Activated CD4-positive, alpha-beta T cell treated with anti-CD3 and anti-CD28 coated beads, Interleukin-2, Interleukin-4, amounts not matched to agents 100 ng/mL and 50 ng/mL, durations not matched to agents 16 hours and 8 hours (primary cell): ENCODE measurements around the gene PACRGL.
"Not testable (repeated sequence)": the region's sequence is repeated elsewhere in the genome, so short reads cannot be mapped to it uniquely, and the experiment has no call there.

Experiments
- DNase-seq: peaks from one replicate; pipeline ENCODE4 v3.0.0-alpha.2; 2020; ENCODE audit warnings: low spot score

PACRGL gene

DNA sequence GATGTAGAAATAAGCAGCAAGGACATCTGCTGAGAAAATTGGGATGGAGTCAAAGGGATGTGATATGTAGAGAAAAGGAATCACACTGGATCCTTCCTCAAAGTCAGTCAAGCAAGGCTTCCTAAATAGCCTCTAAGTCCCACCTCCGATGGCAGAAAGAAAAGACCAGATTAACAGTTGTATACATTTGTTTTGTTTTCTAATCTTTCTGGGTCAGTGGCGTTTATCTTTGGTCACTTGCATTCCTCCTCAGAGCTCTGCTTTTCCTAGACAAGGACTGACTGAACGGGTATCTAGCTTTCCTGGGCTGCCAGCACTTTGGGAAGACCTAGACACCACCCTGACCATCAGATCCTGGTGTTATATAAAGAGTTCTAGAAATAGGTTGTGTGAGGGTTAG lies 23.2 kb downstream of the PACRGL start:
- DNase-seq: no peak

DNA sequence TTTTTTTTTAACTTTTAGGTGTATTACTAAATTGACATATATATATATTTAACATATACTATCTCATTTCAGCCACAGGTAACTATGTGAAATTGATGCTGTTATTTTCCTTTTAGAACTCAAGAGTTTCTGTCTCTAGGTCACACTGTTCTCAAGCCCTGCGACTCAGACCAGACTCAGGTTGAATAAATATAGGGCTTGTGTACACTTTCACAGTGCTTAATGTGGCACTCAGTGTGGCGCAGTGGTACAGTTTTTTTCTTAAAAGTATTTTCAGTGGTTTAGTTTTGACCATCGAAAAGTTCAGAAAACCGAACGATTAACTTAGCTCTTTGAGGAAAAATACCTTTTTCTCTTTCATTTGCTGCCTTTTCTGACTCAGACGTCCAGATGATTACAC lies 24.7 kb downstream of the PACRGL start:
- DNase-seq: no peak

DNA sequence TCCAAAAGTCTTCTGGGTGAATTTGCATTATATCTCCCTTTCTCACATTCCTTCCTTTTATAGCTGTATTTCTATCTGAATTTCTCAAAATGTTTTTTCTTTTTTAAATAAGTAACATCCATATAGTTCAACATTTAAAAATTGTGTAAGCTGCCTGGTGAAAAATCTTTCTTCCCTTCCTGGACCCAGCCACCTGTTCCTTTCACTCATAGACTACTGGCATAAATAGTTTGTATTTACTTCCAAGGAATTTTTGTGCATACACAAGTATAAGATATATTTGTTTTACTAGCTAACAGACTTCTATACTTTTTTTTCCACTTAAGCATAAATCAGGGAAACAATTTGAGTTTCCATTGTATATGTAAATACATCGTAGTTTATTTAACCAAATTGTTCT lies 35.7 kb downstream of the PACRGL start:
- DNase-seq: no peak

DNA sequence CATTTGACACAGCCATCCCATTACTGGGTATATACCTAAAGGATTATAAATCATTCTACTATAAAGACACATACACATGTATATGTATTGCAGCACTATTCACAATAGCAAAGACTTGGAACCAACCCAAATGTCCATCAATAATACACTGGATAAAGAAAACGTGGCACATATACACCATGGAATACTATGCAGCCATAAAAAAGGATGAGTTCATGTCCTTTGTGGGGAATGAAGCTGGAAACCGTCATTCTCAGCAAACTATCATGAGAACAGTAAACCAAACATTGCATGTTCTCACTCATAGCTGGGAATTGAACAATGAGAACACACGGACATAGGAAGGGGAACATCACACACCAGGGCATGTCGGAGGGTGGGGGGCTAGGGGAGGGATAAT lies 45.7 kb downstream of the PACRGL start:
- DNase-seq: not testable (repeated sequence)

DNA sequence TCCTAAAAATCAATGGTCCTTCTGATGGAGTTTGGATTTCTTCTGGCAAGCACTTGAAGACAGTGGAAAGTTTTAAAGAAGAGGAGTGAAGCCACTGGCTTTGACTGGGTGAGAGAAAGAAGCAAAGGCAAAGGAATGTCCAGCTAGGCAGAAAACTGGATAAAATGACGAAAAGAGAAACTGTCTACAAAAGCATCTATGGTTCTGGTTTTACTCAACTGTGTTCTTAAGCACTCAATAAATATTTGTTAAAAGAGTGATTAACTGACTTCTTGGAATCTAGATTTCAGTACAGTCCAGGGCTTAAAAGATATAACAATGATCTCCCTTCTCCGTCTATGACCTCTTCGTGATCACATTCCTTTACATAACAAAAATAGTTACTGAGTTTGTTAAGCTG lies 52.4 kb downstream of the PACRGL start:
- no peak for DNase-seq

DNA sequence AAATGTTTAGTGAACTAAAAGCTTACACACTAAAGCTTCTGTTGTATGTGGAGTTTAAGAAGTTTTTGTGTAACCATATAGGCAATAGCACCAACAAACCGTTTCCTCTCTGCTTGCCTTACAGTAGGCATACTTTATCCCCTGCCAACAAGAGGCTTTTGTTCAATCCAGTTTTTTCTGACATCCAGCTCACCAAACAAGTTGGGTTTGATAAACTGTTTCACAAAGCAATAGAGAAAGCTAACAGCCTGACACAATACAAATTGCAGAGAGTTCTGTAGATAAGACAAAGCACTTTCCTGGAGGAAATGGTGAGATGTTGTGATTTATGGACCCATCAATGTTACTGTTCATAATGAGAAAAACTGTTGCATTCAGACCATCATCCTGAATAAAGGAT lies 53.8 kb downstream of the PACRGL start:
- no peak for DNase-seq

DNA sequence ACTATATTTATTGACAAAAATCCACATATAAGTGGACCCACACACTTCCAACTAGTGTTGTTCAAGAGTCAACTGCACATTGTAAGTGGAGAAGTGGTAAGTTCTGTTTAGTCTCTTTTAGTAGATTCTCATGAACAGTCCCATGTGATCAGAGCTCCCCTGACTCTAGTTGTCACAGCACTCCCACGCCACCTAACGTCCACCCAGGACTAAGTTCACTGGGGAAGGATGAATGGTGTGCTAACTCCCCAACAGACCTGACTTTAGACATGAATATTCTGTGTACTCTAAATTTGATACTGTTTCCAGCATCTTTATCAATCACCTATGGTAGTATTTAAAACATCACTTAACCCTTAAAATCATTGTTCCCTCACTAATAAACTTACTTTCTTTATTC lies 59.8 kb downstream of the PACRGL start:
- no peak for DNase-seq

DNA sequence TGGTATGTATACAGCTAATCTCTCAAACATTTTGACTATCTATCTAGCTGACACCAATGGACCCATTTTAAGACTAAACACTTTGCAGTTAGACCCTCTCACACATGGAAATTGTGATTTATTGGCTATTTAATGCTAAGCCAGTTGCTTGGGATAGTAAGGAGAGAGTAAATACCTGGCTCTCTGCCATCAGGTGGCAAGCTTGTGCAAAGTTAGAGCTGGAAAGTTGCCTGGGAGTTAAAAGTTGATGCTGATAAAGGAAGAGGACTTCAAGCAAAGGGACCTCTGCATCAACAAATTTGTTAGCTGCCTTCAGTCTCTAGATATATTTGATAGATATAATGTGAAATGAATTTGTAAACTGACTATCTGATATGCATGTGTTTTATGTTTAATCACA lies 61.1 kb downstream of the PACRGL start:
- no peak for DNase-seq

DNA sequence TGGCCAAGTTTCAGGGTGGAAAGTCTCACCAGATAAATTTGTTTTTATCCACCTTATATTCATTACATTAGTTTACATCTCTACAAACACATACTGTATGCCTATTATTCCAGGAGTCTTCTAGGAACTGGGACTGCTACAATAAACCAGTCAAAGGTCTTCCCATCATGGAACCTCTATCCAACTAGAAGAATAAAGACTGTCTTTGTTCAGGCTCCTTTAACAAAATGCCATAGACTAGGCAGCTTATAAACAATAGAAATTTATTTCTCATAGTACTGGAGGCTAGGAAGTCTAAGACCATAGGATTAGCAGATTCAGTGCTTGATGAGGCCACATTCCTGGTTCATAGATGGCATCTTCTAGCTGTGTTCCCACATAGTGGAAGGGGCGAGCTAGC lies 61.6 kb downstream of the PACRGL start:
- DNase-seq: no peak

DNA sequence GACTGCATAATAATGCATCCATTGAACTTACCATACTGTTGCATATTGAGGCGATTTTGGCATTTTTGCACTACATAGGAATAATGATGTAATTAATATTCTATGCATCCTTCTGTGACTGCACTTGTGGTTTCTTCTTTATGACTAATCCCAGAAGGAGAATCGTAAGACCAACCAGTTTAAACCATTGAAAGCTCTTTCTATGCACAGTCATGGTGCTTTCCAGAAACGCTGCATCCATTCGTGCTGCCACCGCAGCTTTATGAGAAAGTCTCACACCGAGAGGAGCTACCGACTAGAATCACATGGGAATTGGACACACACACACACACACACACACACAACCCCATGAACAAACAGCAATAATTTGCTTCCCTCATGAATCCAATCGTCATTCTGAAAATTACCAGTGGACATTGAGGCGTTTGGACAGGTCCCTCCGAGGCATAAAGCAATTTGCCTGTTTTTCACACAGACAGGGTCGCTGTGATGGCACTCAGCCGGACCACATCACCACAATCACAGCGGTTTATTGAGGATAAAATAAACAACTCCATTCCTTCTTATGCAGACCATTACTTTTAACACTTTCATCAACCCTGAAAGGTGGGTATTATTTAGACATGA lies 64.2 kb downstream of the PACRGL start:
- DNase-seq: no peak

DNA sequence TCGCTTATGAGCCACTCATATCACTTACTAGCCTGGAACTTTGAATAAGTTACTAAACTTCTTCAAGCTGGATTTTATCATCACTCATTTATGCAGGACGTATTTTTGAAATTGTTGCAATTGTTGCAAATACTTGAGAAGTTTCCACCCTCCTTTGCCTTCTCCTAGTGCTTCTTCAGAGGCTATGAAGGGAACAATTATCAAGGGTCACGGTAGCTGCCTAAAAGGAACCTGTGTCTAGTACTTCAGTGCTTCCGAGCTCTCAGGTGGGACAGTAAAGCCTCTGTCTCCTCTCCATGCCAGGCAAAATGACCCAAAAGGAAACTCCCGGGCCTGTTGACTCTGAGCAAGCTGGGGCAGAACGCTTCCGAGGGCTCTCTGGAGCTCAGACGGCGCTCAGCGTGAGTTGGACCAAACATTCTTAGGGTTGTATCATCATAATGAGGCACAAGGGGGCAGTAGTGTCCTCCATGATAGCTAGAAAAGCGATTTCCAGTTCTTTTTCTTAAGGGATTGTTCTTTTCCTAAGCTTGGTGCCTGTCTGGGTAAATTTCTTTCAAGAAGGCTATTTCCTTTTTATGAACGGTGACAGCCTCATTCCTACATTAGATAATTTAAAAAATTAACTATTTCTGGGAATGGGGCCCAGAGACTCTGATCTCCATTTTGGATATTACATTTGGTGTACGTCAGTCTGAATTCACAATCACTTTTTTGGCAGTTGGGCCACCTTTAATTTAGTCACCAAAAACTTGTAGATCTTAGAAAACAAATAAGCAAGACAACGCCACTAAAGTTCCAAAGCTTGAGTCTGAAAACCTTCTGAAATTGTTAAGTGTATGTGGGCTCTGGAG lies 73.1 kb downstream of the PACRGL start:
- DNase-seq: peak; percentile 30

DNA sequence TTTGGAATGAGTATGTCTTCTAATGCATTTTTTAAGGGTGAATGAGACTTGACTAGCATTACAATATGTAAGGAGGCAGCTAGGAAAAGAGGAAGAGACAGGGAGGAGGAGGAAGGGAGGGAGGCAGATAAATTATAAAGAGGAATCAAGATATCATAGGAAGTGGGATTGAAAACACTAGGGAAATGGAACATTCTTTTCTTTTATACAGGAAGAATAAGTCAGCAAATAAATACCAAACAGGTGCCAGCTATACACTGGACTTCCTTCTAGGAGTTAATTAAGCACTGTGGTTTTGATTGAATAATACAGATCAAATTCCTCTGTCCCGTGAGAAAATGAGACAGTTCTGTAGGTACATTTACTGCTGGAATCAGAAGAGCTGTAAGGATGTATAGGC lies 78.6 kb downstream of the PACRGL start:
- no peak for DNase-seq

DNA sequence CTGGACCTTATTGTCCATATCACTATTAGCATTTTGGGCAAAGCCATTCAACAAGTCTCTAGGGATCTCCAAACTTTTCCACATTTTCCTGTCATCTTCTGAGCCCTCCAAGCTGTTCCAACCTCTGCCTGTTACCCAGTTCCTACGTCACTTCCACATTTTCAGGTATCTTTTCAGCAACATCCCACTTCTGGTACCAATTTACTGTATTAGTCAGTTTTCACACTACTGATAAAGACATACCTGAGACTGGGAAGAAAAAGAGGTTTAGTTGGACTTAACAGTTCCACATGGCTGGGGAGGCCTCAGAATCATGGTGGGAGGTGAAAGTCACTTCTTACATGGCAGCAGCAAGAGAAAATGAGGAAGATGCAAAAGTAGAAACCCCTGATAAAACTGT lies 82.9 kb downstream of the PACRGL start:
- not testable (repeated sequence) for DNase-seq

DNA sequence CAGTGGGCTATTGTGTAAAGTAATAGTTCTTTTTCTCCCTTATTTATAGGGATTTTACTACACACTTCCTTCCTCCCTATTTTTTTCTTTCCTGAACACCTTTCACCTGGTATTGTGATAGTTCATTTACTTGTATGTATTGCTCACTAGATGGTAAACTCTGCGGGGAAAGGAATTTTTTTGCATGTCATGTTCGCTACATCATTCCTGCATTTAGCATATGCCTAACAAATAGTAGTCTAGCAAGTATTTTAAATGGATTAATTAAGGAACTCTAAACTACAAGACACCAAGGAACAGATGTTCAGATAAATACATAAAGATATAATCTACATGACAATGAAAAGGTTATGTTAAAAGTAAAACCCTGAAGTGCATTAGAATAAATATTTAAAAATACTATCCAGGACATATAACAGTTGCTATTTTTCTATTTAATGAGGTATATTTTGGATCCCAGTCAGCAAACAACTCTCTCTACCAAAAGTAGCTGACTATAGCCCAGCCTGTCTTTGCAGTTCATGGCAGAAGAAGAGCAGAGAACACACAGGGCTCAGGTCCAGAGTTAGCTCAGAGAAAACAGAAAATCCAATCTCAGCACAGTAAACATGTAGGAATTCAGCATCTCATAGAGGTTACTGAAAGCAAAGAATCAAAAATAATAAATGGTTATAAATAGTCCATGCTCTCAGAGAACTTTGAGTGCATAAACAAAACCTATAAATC lies 87.8 kb downstream of the PACRGL start:
- DNase-seq: no peak
